Measurements from ENCODE around the gene IQSEC2. TPM values are rescaled to one million over a fixed set of nuclear protein-coding genes. Genes with fewer than 3 reads are reported as not detected.
A peak's percentile ranks its signal among the peaks of the same experiment; 100 is the strongest.

The IQSEC2 gene
- total and polyA plus RNA-seq, 9 of the 15 experiments (the other 6 are each of a cell fraction or from before 2014, with no cell fraction given) = 2.7 to 41.8 (median 20.1) TPM

- no peak for TF ChIP-seq CBX1 (IDR thresholded peaks at IDR 0.05; ENCODE audit: low read depth)
- no peak for TF ChIP-seq ELK1 (CRISPR knock-in tag; IDR thresholded peaks at IDR 0.05)
- TF ChIP-seq USF2 (CRISPR knock-in tag; IDR thresholded peaks at IDR 0.05) = no peak
- TF ChIP-seq POLR2AphosphoS5 (IDR thresholded peaks at IDR 0.05; ENCODE audit: control insufficient read depth, insufficient read depth, low read depth, low read length) = peak; percentile 80; the same call in 1 of the 2 replicates
- TF ChIP-seq CXXC5 (CRISPR knock-in tag; IDR thresholded peaks at IDR 0.05) = peak; percentile 56
- TF ChIP-seq IRF2 (CRISPR knock-in tag; IDR thresholded peaks at IDR 0.05) = no peak
- TF ChIP-seq TCF7L2 (IDR thresholded peaks at IDR 0.05; ENCODE audit: low read depth, low read length) = 0 out of 2 replicates have a peak, but pooled peaks have one; percentile 27
- TF ChIP-seq RBM17 (IDR thresholded peaks at IDR 0.05; ENCODE audit: borderline replicate concordance, low read depth, low read length) = no peak
- TF ChIP-seq GATAD2A (IDR thresholded peaks at IDR 0.05) = 0 out of 2 replicates have a peak, but pooled peaks have one; percentile 63
- TF ChIP-seq ZNF12 (CRISPR knock-in tag; IDR thresholded peaks at IDR 0.05) = no peak
- TF ChIP-seq MLLT1 (IDR thresholded peaks at IDR 0.05) = no peak
- 0 out of 2 replicates have a peak, but pooled peaks have one; percentile 57 for TF ChIP-seq ZNF175 (CRISPR knock-in tag; IDR thresholded peaks at IDR 0.05; ENCODE audit: low read depth)
- peak in 1 of 2 experiments; percentile 95; a peak in 2 of 4 replicates for TF ChIP-seq KDM4B (IDR thresholded peaks at IDR 0.05; ENCODE audit: borderline replicate concordance in 2 of 2, low read depth in 1 of 2)
- peak; percentile 60; the same call in 1 of the 2 replicates for TF ChIP-seq PHB2 (IDR thresholded peaks at IDR 0.05; ENCODE audit: low read depth)
- TF ChIP-seq USF1 (CRISPR knock-in tag; IDR thresholded peaks at IDR 0.05) = peak; percentile 47; the same call in 1 of the 2 replicates
- TF ChIP-seq ZNF395 (CRISPR knock-in tag; IDR thresholded peaks at IDR 0.05) = peak; percentile 34; the same call in 1 of the 2 replicates
- TF ChIP-seq POLR2G (IDR thresholded peaks at IDR 0.05; ENCODE audit: low read depth, low read length) = peak; percentile 77
- TF ChIP-seq CBFA2T2 (conservative IDR thresholded peaks at IDR 0.05) = peak; percentile 95
- TF ChIP-seq CBX2 (IDR thresholded peaks at IDR 0.05; ENCODE audit: insufficient read depth, low read length, poor library complexity, severe bottlenecking) = no peak
- TF ChIP-seq ZNF77 (CRISPR knock-in tag; IDR thresholded peaks at IDR 0.05) = no peak
- TF ChIP-seq PRMT5 (CRISPR knock-in tag; IDR thresholded peaks at IDR 0.05) = no peak
- no peak for TF ChIP-seq OTX1 (CRISPR knock-in tag; IDR thresholded peaks at IDR 0.05)
- peak; percentile 79 for TF ChIP-seq RBFOX2 (IDR thresholded peaks at IDR 0.05; ENCODE audit: low read depth, low read length)
- 0 out of 2 replicates have a peak, but pooled peaks have one; percentile 39 for TF ChIP-seq MECOM (CRISPR knock-in tag; IDR thresholded peaks at IDR 0.05)
- no peak for TF ChIP-seq ZNF75A (CRISPR knock-in tag; IDR thresholded peaks at IDR 0.05)
Measured at GRCh38 chrX:53255738-53256191, 25.6 kb downstream of the IQSEC2 start (continued).

Measured in K562 (cell line).